SU-DHL-6 (cell line): ENCODE measurements around the gene BPIFB4.

ENCODE experiments used
- H2AFZ ChIP-seq: fragments of 200-600 bp; sonication (generic); 2 replicates; pipeline ENCODE4 v1.6.1; 2014; ENCODE audit warnings: low read depth, mild to moderate bottlenecking, moderate library complexity, mixed read lengths, antibody characterized with exemption, low read length; ENCODE audit not compliant: severe bottlenecking
- H3F3A ChIP-seq: fragments of 200-600 bp; shearing (Covaris generic); 2 replicates; pipeline ENCODE4 v1.6.0; 2016; ENCODE audit warnings: antibody characterized with exemption, mild to moderate bottlenecking; ENCODE audit not compliant: insufficient read depth
- H3K27ac ChIP-seq: fragments of 200-600 bp; sonication (generic); 2 replicates; pipeline ENCODE4 v1.5.1; 2016; ENCODE audit warnings: low read depth, mild to moderate bottlenecking, low read length, moderate library complexity, mixed read lengths
- H3K27me3 ChIP-seq: fragments of 200-600 bp; sonication (generic), shearing (Covaris generic); 2 replicates; pipeline ENCODE4 v1.6.0; 2014; ENCODE audit warnings: mild to moderate bottlenecking, low read length
- H3K36me3 ChIP-seq: fragments of 200-600 bp; sonication (generic); 2 replicates; pipeline ENCODE4 v1.6.1; 2014; ENCODE audit warnings: mild to moderate bottlenecking, low read length, mixed read lengths
- H3K4me2 ChIP-seq: fragments of 300-600, 200-600 bp; shearing (Covaris generic), sonication (generic); 2 replicates; pipeline ENCODE4 v1.6.0; 2014; ENCODE audit warnings: low read length, low read depth, mild to moderate bottlenecking; ENCODE audit not compliant: poor library complexity, severe bottlenecking
- H3K4me3 ChIP-seq: fragments of 200-600 bp; sonication (generic); 2 replicates; pipeline ENCODE4 v1.5.1; 2014; ENCODE audit warnings: antibody characterized with exemption, low read length, mild to moderate bottlenecking, mixed read lengths; ENCODE audit not compliant: insufficient read depth, poor library complexity, severe bottlenecking
- H3K79me2 ChIP-seq: fragments of 200-600 bp; sonication (generic); 2 replicates; pipeline ENCODE4 v1.6.1; 2014; ENCODE audit warnings: mild to moderate bottlenecking, low read length, moderate library complexity; ENCODE audit not compliant: insufficient read depth
- H3K9ac ChIP-seq: fragments of 200-600 bp; sonication (generic); 2 replicates; pipeline ENCODE4 v1.7.0; 2014; ENCODE audit warnings: mild to moderate bottlenecking, low read length
- H3K9me2 ChIP-seq: fragments of 200-600 bp; sonication (generic); replicated peaks from 2 replicates; pipeline ENCODE4 v1.6.1; 2014; ENCODE audit warnings: low read length; ENCODE audit not compliant: insufficient read depth
- H3K9me3 ChIP-seq: fragments of 200-600 bp; sonication (generic); 2 replicates; pipeline ENCODE4 v1.6.1; 2014; ENCODE audit warnings: low read length, mixed read lengths; ENCODE audit not compliant: insufficient read depth
- H4K20me1 ChIP-seq: fragments of 200-600 bp; sonication (generic); 2 replicates; pipeline ENCODE4 v1.6.1; 2014; ENCODE audit warnings: low read depth, mild to moderate bottlenecking, antibody characterized with exemption, low read length, moderate library complexity, mixed read lengths
- CTCF ChIP-seq: fragments of 200-600 bp; sonication (generic); IDR thresholded peaks from one replicate; pipeline ENCODE4 v1.5.1; 2017; ENCODE audit warnings: antibody characterized with exemption, mild to moderate bottlenecking, low read length, moderate library complexity; ENCODE audit not compliant: insufficient read depth, poor library complexity, severe bottlenecking
- EZH2phosphoT487 ChIP-seq: fragments of 200-600 bp; sonication (generic), shearing (Covaris generic); conservative IDR thresholded peaks from 2 replicates; pipeline ENCODE4 v1.6.1; 2018; ENCODE audit warnings: mild to moderate bottlenecking, antibody characterized with exemption, low read length, moderate library complexity, mixed read lengths

The BPIFB4 gene

GRCh38 chr20:33093074-33093473, 13.6 kb downstream of the BPIFB4 start:
- H3K9ac ChIP-seq, result no peak overlapping the region
- H4K20me1 ChIP-seq, result no peaks in the 10 kb centered on the region
- H3K9me3 ChIP-seq, result no peaks in the 10 kb centered on the region
- no peak for TF ChIP-seq EZH2phosphoT487
- TF ChIP-seq CTCF, result no peak
- H2AFZ ChIP-seq, result no peak overlapping the region
- H3K4me3 ChIP-seq, result no peak overlapping the region
- no peaks in the 10 kb centered on the region for H3K9me2 ChIP-seq
- H3F3A ChIP-seq, result no peaks in the 10 kb centered on the region
- H3K36me3 ChIP-seq, result no peaks in the 10 kb centered on the region
- no peak overlapping the region for H3K4me2 ChIP-seq
- no peaks in the 10 kb centered on the region for H3K79me2 ChIP-seq
- H3K27ac ChIP-seq, result no peak overlapping the region
- no peaks in the 10 kb centered on the region for H3K27me3 ChIP-seq

- Histone ChIP-seq H3K9me2 (no peaks in the 10 kb centered on the region), H2AFZ (no peak overlapping the region), H3K36me3 (no peaks in the 10 kb centered on the region), H3K27ac (no peak overlapping the region), H4K20me1 (no peaks in the 10 kb centered on the region), H3K79me2 (no peaks in the 10 kb centered on the region), H3K9me3 (no peaks in the 10 kb centered on the region), H3F3A (no peaks in the 10 kb centered on the region), H3K9ac (no peak overlapping the region), H3K27me3 (no peaks in the 10 kb centered on the region), H3K4me3 (no peak overlapping the region), H3K4me2 (no peak overlapping the region)
- TF ChIP-seq EZH2phosphoT487 (no peak), CTCF (no peak)
Measured at GRCh38 chr20:33093582-33093981, 14.1 kb downstream of the BPIFB4 start.

- no peak for TF ChIP-seq EZH2phosphoT487
- no peak for TF ChIP-seq CTCF
- H3K36me3 ChIP-seq, result no peaks in the 10 kb centered on the region
Measured at GRCh38 chr20:33095249-33095648, 15.8 kb downstream of the BPIFB4 start.

More at GRCh38 chr20:33095249-33095648, 15.8 kb downstream of the BPIFB4 start:
- H3K4me2 ChIP-seq, result no peak overlapping the region
- no peaks in the 10 kb centered on the region for H3K9me2 ChIP-seq
- H3K4me3 ChIP-seq, result no peak overlapping the region
- H2AFZ ChIP-seq, result no peak overlapping the region
- no peaks in the 10 kb centered on the region for H4K20me1 ChIP-seq
- no peaks in the 10 kb centered on the region for H3K79me2 ChIP-seq
- no peaks in the 10 kb centered on the region for H3K27me3 ChIP-seq
- H3F3A ChIP-seq, result no peaks in the 10 kb centered on the region
- no peak overlapping the region for H3K27ac ChIP-seq
- no peak overlapping the region for H3K9ac ChIP-seq
- no peaks in the 10 kb centered on the region for H3K9me3 ChIP-seq
